CD4-positive, alpha-beta T cell (primary cell): ENCODE results near the gene AMIGO2. TPM values are rescaled to one million over a fixed set of nuclear protein-coding genes. Genes with fewer than 3 reads are reported as not detected.

Experiments used
- ATAC-seq: fragments of 200-7000 bp; cut with Tn5 transposase; one replicate; pipeline ENCODE4 v1.10.0; 2022; ENCODE audit warnings: mild to moderate bottlenecking; ENCODE audit not compliant: poor library complexity
- CTCF ChIA-PET: fragments of 350-600 bp; sonication (Branson Sonifier 250); formaldehyde crosslinking; loops from one replicate; lab custom pipeline; 2021; ENCODE audit warnings: antibody characterized with exemption, inconsistent platforms; lab: Charles Lee
- POLR2A ChIA-PET: fragments of 350-600 bp; sonication (Branson Sonifier 250); formaldehyde crosslinking; loops from one replicate; lab custom pipeline; 2021; ENCODE audit warnings: antibody characterized with exemption, inconsistent platforms; lab: Charles Lee
- DNase-seq, 14 experiments: peaks; one replicate each; pipeline ENCODE4 v3.0.0-alpha.2; 2013 to 2020; ENCODE audit warnings: mixed read lengths in 2 of 14
- H3K27ac ChIP-seq, 2 donors: one replicate each; pipeline versions ENCODE4 v1.5.1 to v1.7.0; 2013; ENCODE audit warnings: low read length in 2 of 2, low read depth in 1 of 2, mild to moderate bottlenecking in 1 of 2
- H3K27me3 ChIP-seq, 2 experiments: 1 replicate in 1 of 2; 2 replicates in 1 of 2; pipeline versions ENCODE4 v1.6.1 to v1.7.0; 2013; ENCODE audit warnings: low read length in 2 of 2, control low read depth in 1 of 2, mild to moderate bottlenecking in 1 of 2, moderate library complexity in 1 of 2; ENCODE audit not compliant: insufficient read depth in 2 of 2, control insufficient read depth in 1 of 2
- H3K36me3 ChIP-seq: one replicate; pipeline ENCODE4 v1.6.1; 2013; ENCODE audit warnings: low read length, control low read depth; ENCODE audit not compliant: insufficient read depth
- H3K4me1 ChIP-seq: one replicate; pipeline ENCODE4 v1.6.1; 2013; ENCODE audit warnings: low read length, control low read depth; ENCODE audit not compliant: insufficient read depth
- H3K4me3 ChIP-seq: one replicate; pipeline ENCODE4 v1.5.1; 2013; ENCODE audit warnings: mild to moderate bottlenecking, low read length, moderate library complexity
- H3K9me3 ChIP-seq, 2 experiments: 1 replicate in 1 of 2; 2 replicates in 1 of 2; pipeline versions ENCODE4 v1.6.1 to v1.7.0; 2013; ENCODE audit warnings: low read length in 2 of 2, mild to moderate bottlenecking in 2 of 2, control low read depth in 1 of 2, moderate library complexity in 1 of 2; ENCODE audit not compliant: control insufficient read depth in 1 of 2, insufficient read depth in 1 of 2
- H3K27ac Mint-ChIP-seq: one replicate; pipeline ENCODE4 v1.8.0; 2020; ENCODE audit warnings: mixed read lengths
- H3K27me3 Mint-ChIP-seq: one replicate; pipeline ENCODE4 v1.8.0; 2021; ENCODE audit warnings: mixed read lengths
- H3K36me3 Mint-ChIP-seq: one replicate; pipeline ENCODE4 v1.8.0; 2021; ENCODE audit warnings: low read depth, mixed read lengths
- H3K4me1 Mint-ChIP-seq: one replicate; pipeline ENCODE4 v1.8.0; 2021; ENCODE audit warnings: low read depth, mixed read lengths
- H3K4me3 Mint-ChIP-seq: one replicate; pipeline ENCODE4 v1.8.0; 2020; ENCODE audit warnings: mild to moderate bottlenecking, mixed read lengths
- H3K9me3 Mint-ChIP-seq: one replicate; pipeline ENCODE4 v1.8.0; 2020; ENCODE audit warnings: mixed read lengths
- intact Hi-C, 2 experiments: fragments of 100-400 bp; cut with DNase I in 1 of 2; cut with micrococcal nuclease in 1 of 2; formaldehyde crosslinking; loops; one replicate each; pipeline versions ENCODE4 v1.15.1 to v1.9.0; 2023 to 2025; cut with DNase I, micrococcal nuclease
- total RNA-seq, 174 experiments: library from RNA in 2 of 174; stranded (reverse) in 2 of 174; gene quantifications; one replicate each; pipeline ENCODE4 v1.2.3 and lab custom pipeline; 2021 to 2026
- TF ChIP-seq, protein P1 (sequence below): fragments of 200-600 bp; IDR thresholded peaks from one replicate; pipeline ENCODE4 v1.8.0; 2022; ENCODE audit warnings: antibody characterized with exemption, mild to moderate bottlenecking

AMIGO2 gene
- total RNA-seq, 2 experiments from 2014 or later, result 9.7 to 10.1 TPM

DNA sequence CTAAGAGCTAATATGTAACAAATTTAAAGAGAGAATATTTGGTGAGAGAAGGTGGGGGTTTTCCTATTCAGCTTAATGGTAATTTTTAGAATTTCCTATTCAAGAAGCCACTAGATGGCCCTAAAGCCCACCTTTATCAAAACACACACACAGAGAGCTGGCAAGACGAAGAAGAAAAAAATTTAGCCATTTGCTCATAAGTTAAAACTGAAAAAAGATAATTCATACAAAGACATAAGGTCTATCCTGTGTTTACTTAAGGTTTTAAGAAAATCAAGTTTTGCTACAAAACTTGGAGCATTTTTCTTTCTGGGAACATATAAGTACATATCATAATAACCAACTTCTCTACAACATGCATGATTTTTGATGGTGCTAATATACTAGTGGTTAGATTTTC is 47.1 kb downstream of the AMIGO2 start:
- H3K36me3 ChIP-seq, result no peaks in the 10 kb centered on the region
- H3K27ac ChIP-seq, result no peak overlapping the region
- CTCF ChIA-PET, result interaction anchor here (0.6 to 2.4 kb wide), 15 partner anchors 9 to 683 kb away, joined by 3 to 19 read pairs (median 4); no protein-coding TSS in a partner anchor
- TF ChIP-seq, protein P1, sequence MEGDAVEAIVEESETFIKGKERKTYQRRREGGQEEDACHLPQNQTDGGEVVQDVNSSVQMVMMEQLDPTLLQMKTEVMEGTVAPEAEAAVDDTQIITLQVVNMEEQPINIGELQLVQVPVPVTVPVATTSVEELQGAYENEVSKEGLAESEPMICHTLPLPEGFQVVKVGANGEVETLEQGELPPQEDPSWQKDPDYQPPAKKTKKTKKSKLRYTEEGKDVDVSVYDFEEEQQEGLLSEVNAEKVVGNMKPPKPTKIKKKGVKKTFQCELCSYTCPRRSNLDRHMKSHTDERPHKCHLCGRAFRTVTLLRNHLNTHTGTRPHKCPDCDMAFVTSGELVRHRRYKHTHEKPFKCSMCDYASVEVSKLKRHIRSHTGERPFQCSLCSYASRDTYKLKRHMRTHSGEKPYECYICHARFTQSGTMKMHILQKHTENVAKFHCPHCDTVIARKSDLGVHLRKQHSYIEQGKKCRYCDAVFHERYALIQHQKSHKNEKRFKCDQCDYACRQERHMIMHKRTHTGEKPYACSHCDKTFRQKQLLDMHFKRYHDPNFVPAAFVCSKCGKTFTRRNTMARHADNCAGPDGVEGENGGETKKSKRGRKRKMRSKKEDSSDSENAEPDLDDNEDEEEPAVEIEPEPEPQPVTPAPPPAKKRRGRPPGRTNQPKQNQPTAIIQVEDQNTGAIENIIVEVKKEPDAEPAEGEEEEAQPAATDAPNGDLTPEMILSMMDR, result peak; percentile 64
- no peaks in the 10 kb centered on the region for H3K9me3 Mint-ChIP-seq
- no peaks in the 10 kb centered on the region for H3K27me3 ChIP-seq
- peaks cover 2% of the 10 kb centered on the region for H3K4me1 ChIP-seq
- no peaks in the 10 kb centered on the region for H3K27me3 Mint-ChIP-seq
- H3K27ac Mint-ChIP-seq, result no peak overlapping the region
- no peak overlapping the region for H3K4me3 Mint-ChIP-seq
- peak in 7 of 14 experiments; percentile 2 to 80 (median 37) for DNase-seq
- POLR2A ChIA-PET, result interaction anchor here (0.6 to 1.9 kb wide), 11 partner anchors 48 to 654 kb away, joined by 3 to 14 read pairs (median 5); partner anchors contain the start of gene AMIGO2
- no peak overlapping the region for H3K4me3 ChIP-seq
- H3K4me1 Mint-ChIP-seq, result peaks cover 19% of the 10 kb centered on the region
- H3K36me3 Mint-ChIP-seq, result no peaks in the 10 kb centered on the region
- no peaks in the 10 kb centered on the region for H3K9me3 ChIP-seq
- intact Hi-C loops, result loop anchor here (1.0 to 10.0 kb wide), 6 partner anchors 160 to 654 kb away; no protein-coding TSS in a partner anchor
- peak; percentile 83 for ATAC-seq

DNA sequence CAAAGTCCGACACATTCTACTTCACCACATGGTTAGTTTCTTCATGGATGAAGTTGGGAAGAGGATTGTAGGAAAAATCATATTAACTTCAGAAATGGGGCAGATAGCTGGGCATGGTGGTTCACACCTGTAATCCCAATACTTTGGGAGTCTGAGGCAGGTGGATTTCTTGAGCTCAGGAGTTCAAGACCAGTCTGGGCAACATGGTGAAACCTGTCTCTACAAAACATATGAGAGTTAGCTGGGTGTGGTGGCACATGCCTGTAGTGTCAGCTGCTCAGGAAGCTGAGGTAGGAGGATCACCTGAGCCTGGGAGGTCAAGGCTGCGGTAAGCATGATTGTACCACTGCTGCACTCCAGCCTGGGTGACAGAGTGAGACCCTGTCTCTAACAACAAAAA is 49.9 kb downstream of the AMIGO2 start:
- intact Hi-C loops, result loop anchor here (5.0 to 10.0 kb wide), 2 partner anchors 162 to 625 kb away; no protein-coding TSS in a partner anchor
- Histone ChIP-seq H3K9me3 (no peaks in the 10 kb centered on the region), H3K4me3 (no peak overlapping the region), H3K36me3 (no peaks in the 10 kb centered on the region), H3K4me1 (peaks cover 2% of the 10 kb centered on the region), H3K27ac (no peak overlapping the region), H3K27me3 (no peaks in the 10 kb centered on the region)
- Mint-ChIP-seq H3K27me3 (peaks cover 10% of the 10 kb centered on the region), H3K4me1 (peaks cover 16% of the 10 kb centered on the region), H3K9me3 (no peaks in the 10 kb centered on the region), H3K36me3 (no peaks in the 10 kb centered on the region), H3K4me3 (no peak overlapping the region), H3K27ac (no peak overlapping the region)
- POLR2A ChIA-PET, result no interaction called here
- CTCF ChIA-PET, result interaction anchor here (1.0 kb wide), 1 partner anchor 278 kb away, joined by 3 read pairs; no protein-coding TSS in a partner anchor
- no peak for ATAC-seq
- peak in 1 of 14 experiments; percentile 11 for DNase-seq
- TF ChIP-seq, protein P1, result no peak

DNA sequence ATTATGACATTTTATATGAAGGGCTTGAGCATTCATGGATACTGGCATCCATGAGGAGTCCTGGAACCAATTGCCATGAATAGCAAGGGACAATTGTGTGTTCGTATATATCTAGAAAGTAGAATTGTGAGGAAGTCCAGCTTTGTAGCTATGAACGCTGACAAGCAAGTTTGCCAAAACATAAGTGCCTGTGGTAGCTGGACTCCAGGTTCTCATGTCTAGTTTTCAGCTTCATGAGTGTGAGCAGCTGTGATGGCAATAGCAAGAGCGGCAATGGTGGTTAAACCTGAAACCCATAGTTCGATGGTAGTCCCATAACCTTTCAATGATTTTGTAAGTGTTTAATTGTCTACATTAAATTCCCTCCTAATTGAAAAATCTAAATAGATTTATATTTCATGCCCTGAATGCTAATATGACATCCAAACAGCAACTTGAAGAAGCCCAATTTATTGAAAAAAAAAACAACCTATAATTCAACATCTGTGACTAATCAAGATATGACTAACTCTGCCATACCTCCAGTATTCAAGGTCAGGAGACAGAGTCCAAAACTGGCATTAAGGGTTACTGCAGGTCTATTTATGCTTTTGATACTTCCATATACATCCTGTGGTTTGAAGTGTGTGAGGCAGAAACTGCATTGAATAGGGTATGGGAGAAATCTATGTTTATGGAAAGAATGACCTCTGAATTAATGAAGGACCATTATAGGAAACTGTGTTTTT is 50.6 kb downstream of the AMIGO2 start:
- Mint-ChIP-seq H3K4me3 (no peak overlapping the region), H3K4me1 (peaks cover 16% of the 10 kb centered on the region), H3K9me3 (no peaks in the 10 kb centered on the region), H3K27me3 (peaks cover 10% of the 10 kb centered on the region), H3K36me3 (no peaks in the 10 kb centered on the region), H3K27ac (no peak overlapping the region)
- intact Hi-C loops, result no loop called here
- no peaks in the 10 kb centered on the region for H3K27me3 ChIP-seq
- no peaks in the 10 kb centered on the region for H3K9me3 ChIP-seq
- ChIA-PET POLR2A (no interaction called here), CTCF (interaction anchor here (1.0 kb wide), 1 partner anchor 279 kb away, joined by 3 read pairs; no protein-coding TSS in a partner anchor)
- DNase-seq, result no peak
- peaks cover 2% of the 10 kb centered on the region for H3K4me1 ChIP-seq
- no peak overlapping the region for H3K27ac ChIP-seq
- no peak for ATAC-seq
- no peaks in the 10 kb centered on the region for H3K36me3 ChIP-seq
- H3K4me3 ChIP-seq, result no peak overlapping the region
- TF ChIP-seq, protein P1, result no peak
